Panc1 (cell line): ENCODE data around the gene R3HDM2. TPM values are rescaled to one million over a fixed set of nuclear protein-coding genes. Genes with fewer than 3 reads are reported as not detected.

Source experiments
- ATAC-seq: fragments of 200-7000 bp; cut with Tn5 transposase; 2 replicates; pipeline ENCODE4 v1.9.1; 2020; ENCODE audit warnings: mild to moderate bottlenecking, moderate library complexity
- BruUV-seq: library from RNA; stranded (reverse); fragments of 400-500 nt; replicated peaks from 2 replicates; lab custom pipeline; 2021; lab: Mats Ljungman, UMichigan
- CTCF ChIA-PET: fragments of 300-600 bp; sonication (Branson Sonifier 250); formaldehyde crosslinking; loops from one replicate; lab custom pipeline; 2022; ENCODE audit warnings: antibody characterized with exemption; lab: Charles Lee
- POLR2A ChIA-PET: fragments of 300-600 bp; sonication (Branson Sonifier 250); formaldehyde crosslinking; loops from one replicate; lab custom pipeline; 2022; ENCODE audit warnings: antibody characterized with exemption; lab: Charles Lee
- DNase-seq: peaks from one replicate; pipeline ENCODE4 v3.0.0-alpha.2; 2010; ENCODE audit warnings: low read depth, low spot score
- H3K27ac ChIP-seq: 2 replicates; pipeline ENCODE4 v1.5.1; 2011; ENCODE audit warnings: mild to moderate bottlenecking, low read length, inconsistent platforms
- H3K27me3 ChIP-seq: fragments of 200-500 bp; sonication (Bioruptor generic); 2 replicates; pipeline ENCODE4 v1.6.0; 2014; ENCODE audit warnings: low read length, inconsistent platforms; ENCODE audit not compliant: control insufficient read depth, insufficient read depth
- H3K36me3 ChIP-seq: fragments of 200-500 bp; sonication (Bioruptor generic); 2 replicates; pipeline ENCODE4 v1.5.1; 2014; ENCODE audit warnings: inconsistent platforms, mild to moderate bottlenecking, low read length, moderate library complexity; ENCODE audit not compliant: control insufficient read depth, insufficient read depth
- H3K4me1 ChIP-seq: 2 replicates; pipeline ENCODE4 v1.5.1; 2011; ENCODE audit warnings: inconsistent platforms, mild to moderate bottlenecking, low read length, moderate library complexity; ENCODE audit not compliant: control insufficient read depth, insufficient read depth
- H3K4me3 ChIP-seq, 2 experiments: 2 replicates each; pipeline ENCODE4 v1.5.1; 2011 to 2012; ENCODE audit warnings: low read depth in 2 of 2, low read length in 2 of 2, mild to moderate bottlenecking in 2 of 2, inconsistent platforms in 1 of 2, moderate library complexity in 1 of 2
- H3K9me3 ChIP-seq: fragments of 200-500 bp; sonication (Bioruptor generic); 2 replicates; pipeline ENCODE4 v1.5.1; 2014; ENCODE audit warnings: low read depth, mild to moderate bottlenecking, inconsistent platforms, low read length, moderate library complexity; ENCODE audit not compliant: control insufficient read depth, insufficient read depth
- CTCF ChIP-seq: fragments of 450-650 bp; IDR thresholded peaks from 2 replicates; pipeline ENCODE4 v1.5.1; 2017; ENCODE audit warnings: mild to moderate bottlenecking
- POLR2AphosphoS5 ChIP-seq: IDR thresholded peaks from 2 replicates; pipeline ENCODE4 v1.6.1; 2012; ENCODE audit warnings: mild to moderate bottlenecking, low read depth, low read length, moderate library complexity
- REST ChIP-seq, 2 experiments: IDR thresholded peaks; 2 replicates each; pipeline ENCODE4 v1.6.1; 2011 to 2012; ENCODE audit warnings: low read depth in 2 of 2, control low read depth in 1 of 2, low read length in 1 of 2, mild to moderate bottlenecking in 1 of 2, moderate library complexity in 1 of 2; ENCODE audit not compliant: insufficient read depth in 1 of 2
- SIN3A ChIP-seq: IDR thresholded peaks from 2 replicates; pipeline ENCODE4 v1.6.1; 2012; ENCODE audit warnings: low read depth, mild to moderate bottlenecking, low read length, moderate library complexity, borderline replicate concordance; ENCODE audit not compliant: insufficient read depth
- TCF7L2 ChIP-seq: IDR thresholded peaks from 2 replicates; pipeline ENCODE4 v1.6.1; 2011; ENCODE audit warnings: mild to moderate bottlenecking, low read depth, low read length, inconsistent platforms
- in situ Hi-C: cut with HindIII; loops from 2 replicates; pipeline ENCODE4 v1.10.0; 2016; ENCODE audit warnings: low sequenced_read_pairs, low pct_unique_long_range_greater_than_20kb
- intact Hi-C: fragments of 100-400 bp; cut with micrococcal nuclease; formaldehyde crosslinking; loops from one replicate; pipeline ENCODE4 v1.10.0; 2022; ENCODE audit not compliant: unreplicated experiment
- total RNA-seq: library from RNA; stranded (reverse); gene quantifications from one replicate; pipeline ENCODE4 v1.2.1, GENCODE V29; 2021; ENCODE audit not compliant: unreplicated experiment

R3HDM2 gene
- total RNA-seq, 1 experiment from 2014 or later = 56.5 TPM

- no TSS peak for BruUV-seq
- CTCF ChIA-PET = no interaction called here
Measured at GRCh38 chr12:57247041-57247440, 183.8 kb downstream of the R3HDM2 start.

GRCh38 chr12:57244312-57244696 lies 186.5 kb downstream of the R3HDM2 start:
- Histone ChIP-seq H3K4me1 (peaks cover 17% of the 10 kb centered on the region), H3K9me3 (no peaks in the 10 kb centered on the region), H3K27ac (no peak overlapping the region), H3K4me3 (no peak overlapping the region), H3K36me3 (no peaks in the 10 kb centered on the region), H3K27me3 (peaks cover 2% of the 10 kb centered on the region; the same call in 1 of the 2 replicates)
- TF ChIP-seq CTCF (no peak), TCF7L2 (no peak), POLR2AphosphoS5 (no peak), SIN3A (no peak), REST (IDR thresholded peaks at IDR 0.05; ENCODE audit: insufficient read depth in 1 of 2, low read depth in 2 of 2, low read length in 1 of 2) (no peak)
- no peak for DNase-seq
- ATAC-seq = no peak
- CTCF ChIA-PET = interaction anchor here (0.5 to 1.3 kb wide), 3 partner anchors 17 to 753 kb away, joined by 4 to 8 read pairs (median 4); no protein-coding TSS in a partner anchor
- in situ Hi-C loops (no loop called here), intact Hi-C loops (no loop called here)
- POLR2A ChIA-PET = no interaction called here
- BruUV-seq = no TSS peak

More at GRCh38 chr12:57247041-57247440, 183.8 kb downstream of the R3HDM2 start:
- DNase-seq (no peak), ATAC-seq (no peak)
- POLR2A ChIA-PET = interaction anchor here (0.6 kb wide), 1 partner anchor 691 kb away, joined by 3 read pairs; no protein-coding TSS in a partner anchor
- TF ChIP-seq CTCF (no peak), POLR2AphosphoS5 (no peak), TCF7L2 (no peak), REST (IDR thresholded peaks at IDR 0.05; ENCODE audit: insufficient read depth in 1 of 2, low read depth in 2 of 2, low read length in 1 of 2) (no peak)
- Histone ChIP-seq H3K27me3 (no peaks in the 10 kb centered on the region), H3K36me3 (no peaks in the 10 kb centered on the region), H3K27ac (no peak overlapping the region), H3K9me3 (no peaks in the 10 kb centered on the region), H3K4me3 (no peak overlapping the region), H3K4me1 (peaks cover 3% of the 10 kb centered on the region; the same call in 1 of the 2 replicates)
- intact Hi-C loops = no loop called here
- in situ Hi-C loops = no loop called here
